GM19238 (cell line): ENCODE data around the gene FANCC.

Source experiments
- DNase-seq: peaks from one replicate; pipeline ENCODE4 v3.0.0; 2011; ENCODE audit warnings: low spot score; ENCODE audit not compliant: insufficient read length

Gene FANCC

GRCh38 chr9:95049761-95050160 is 267.7 kb downstream of the FANCC start:
- no peak for DNase-seq
